HG02610 (cell line): ENCODE data around the gene ZBTB47.

ENCODE experiments used
- ATAC-seq: cut with Tn5 transposase; IDR thresholded peaks from one replicate; pipeline ENCODE4 v1.9.1; 2021; ENCODE audit warnings: mild to moderate bottlenecking, moderate library complexity; ENCODE audit not compliant: unreplicated experiment

ZBTB47 gene

GRCh38 chr3:42653560-42654330 is at the start of gene ZBTB47:
TSS of gene ZBTB47 (plus strand) at chr3:42653697. CDS start at chr3:42658356, 4,659 bp downstream.
- ATAC-seq, result no peak

GRCh38 chr3:42605546-42606173 is 47.8 kb upstream of the ZBTB47 start:
- ATAC-seq, result no peak

- ATAC-seq, result no peak
Measured at GRCh38 chr3:42608581-42608980, 44.9 kb upstream of the ZBTB47 start.

- ATAC-seq, result no peak
Measured at GRCh38 chr3:42610976-42611375, 42.5 kb upstream of the ZBTB47 start.

GRCh38 chr3:42612217-42612616 is 41.3 kb upstream of the ZBTB47 start:
- no peak for ATAC-seq

- ATAC-seq, result peak; percentile 65
Measured at GRCh38 chr3:42612928-42613327, 40.6 kb upstream of the ZBTB47 start.

- no peak for ATAC-seq
Measured at GRCh38 chr3:42613462-42613861, 40.0 kb upstream of the ZBTB47 start.

- ATAC-seq, result no peak
Measured at GRCh38 chr3:42631620-42632019, 21.9 kb upstream of the ZBTB47 start.

GRCh38 chr3:42632146-42632545 is 21.4 kb upstream of the ZBTB47 start:
- no peak for ATAC-seq

GRCh38 chr3:42633544-42633943 is 20.0 kb upstream of the ZBTB47 start:
- ATAC-seq, result no peak

GRCh38 chr3:42635111-42635510 is 18.4 kb upstream of the ZBTB47 start:
- no peak for ATAC-seq

- no peak for ATAC-seq
Measured at GRCh38 chr3:42637001-42637400, 16.5 kb upstream of the ZBTB47 start.

- ATAC-seq, result no peak
Measured at GRCh38 chr3:42638339-42638842, 15.1 kb upstream of the ZBTB47 start.

GRCh38 chr3:42639192-42639591 is 14.3 kb upstream of the ZBTB47 start:
- ATAC-seq, result no peak

GRCh38 chr3:42640129-42640528 is 13.4 kb upstream of the ZBTB47 start:
- ATAC-seq, result no peak

GRCh38 chr3:42640771-42641370 is 12.6 kb upstream of the ZBTB47 start:
- no peak for ATAC-seq

GRCh38 chr3:42647821-42648459 is 5.6 kb upstream of the ZBTB47 start:
- no peak for ATAC-seq

- no peak for ATAC-seq
Measured at GRCh38 chr3:42649006-42649405, 4.5 kb upstream of the ZBTB47 start.

GRCh38 chr3:42649783-42650182 is 3.7 kb upstream of the ZBTB47 start:
- no peak for ATAC-seq

GRCh38 chr3:42651248-42652091 is 2.0 kb upstream of the ZBTB47 start:
- ATAC-seq, result no peak

- ATAC-seq, result no peak
Measured at GRCh38 chr3:42652251-42652610, 1.3 kb upstream of the ZBTB47 start.
